Right lobe of liver (tissue), 4 donors: Measurements from ENCODE around the gene ENDOV.
"Not testable (repeated sequence)": the region's sequence is repeated elsewhere in the genome, so short reads cannot be mapped to it uniquely, and the experiment has no call there.

Source experiments
- CTCF ChIP-seq, 4 donors: fragments of 200-600 bp in 3 of 4; fragments of 450-650 bp in 1 of 4; IDR thresholded peaks; one replicate each; pipeline versions ENCODE4 v1.5.1 to v1.8.0; 2016 to 2022; ENCODE audit warnings: antibody characterized with exemption in 4 of 4, mild to moderate bottlenecking in 2 of 4
- POLR2A ChIP-seq: fragments of 450-650 bp; IDR thresholded peaks from one replicate; pipeline ENCODE4 v1.6.1; 2017; ENCODE audit warnings: antibody characterized with exemption, mild to moderate bottlenecking
- donor health status: DM: no; HTN: no; CAD: no.
- donor health status: DM: no; HTN: no; CAD: no.
- donor health status: DM: no; HTN: yes; CAD: no.

GRCh38 chr17:80407917-80408316, 7.0 kb upstream of the ENDOV start:
- TF ChIP-seq CTCF (IDR thresholded peaks at IDR 0.05); POLR2A: not testable (repeated sequence)
